NCI-H2107 (cell line): ENCODE results near the gene TFF1.
"Not testable (repeated sequence)": the region's sequence is repeated elsewhere in the genome, so short reads cannot be mapped to it uniquely, and the experiment has no call there.

Experiments used
- DNase-seq: peaks from one replicate; lab custom pipeline; 2025; lab: John Stamatoyannopoulos, UW

TFF1 gene

GRCh38 chr21:42366292-42367010 lies at the start of gene TFF1:
TFF1 (minus strand) TSS chr21:42366535; CDS start chr21:42366495, 40 bp downstream.
- no peak for DNase-seq

- DNase-seq = no peak
Measured at GRCh38 chr21:42414928-42415769, 48.8 kb upstream of the TFF1 start.

GRCh38 chr21:42414553-42414927 lies 48.2 kb upstream of the TFF1 start:
- no peak for DNase-seq

GRCh38 chr21:42414066-42414465 lies 47.7 kb upstream of the TFF1 start:
- no peak for DNase-seq

- no peak for DNase-seq
Measured at GRCh38 chr21:42413500-42413899, 47.2 kb upstream of the TFF1 start.

- DNase-seq = no peak
Measured at GRCh38 chr21:42413093-42413492, 46.8 kb upstream of the TFF1 start.

GRCh38 chr21:42412636-42412933 lies 46.2 kb upstream of the TFF1 start:
- no peak for DNase-seq

- DNase-seq = no peak
Measured at GRCh38 chr21:42411891-42412635, 45.7 kb upstream of the TFF1 start.

- no peak for DNase-seq
Measured at GRCh38 chr21:42411197-42411869, 45.0 kb upstream of the TFF1 start.

GRCh38 chr21:42409366-42409765 lies 43.0 kb upstream of the TFF1 start:
- no peak for DNase-seq

GRCh38 chr21:42408718-42409117 lies 42.4 kb upstream of the TFF1 start:
- DNase-seq = not testable (repeated sequence)

GRCh38 chr21:42407476-42407875 lies 41.1 kb upstream of the TFF1 start:
- DNase-seq = no peak

GRCh38 chr21:42406866-42407265 lies 40.5 kb upstream of the TFF1 start:
- no peak for DNase-seq

- DNase-seq = no peak
Measured at GRCh38 chr21:42406201-42406621, 39.9 kb upstream of the TFF1 start.

- no peak for DNase-seq
Measured at GRCh38 chr21:42405064-42406013, 39.0 kb upstream of the TFF1 start.

- no peak for DNase-seq
Measured at GRCh38 chr21:42404539-42404938, 38.2 kb upstream of the TFF1 start.

GRCh38 chr21:42403611-42404231 lies 37.4 kb upstream of the TFF1 start, which contains the start of gene UBASH3A:
UBASH3A (plus strand) TSS chr21:42403902; CDS start chr21:42403946, 44 bp downstream.
- no peak for DNase-seq

- DNase-seq = no peak
Measured at GRCh38 chr21:42401820-42402251, 35.5 kb upstream of the TFF1 start.

GRCh38 chr21:42401154-42401553 lies 34.8 kb upstream of the TFF1 start:
- DNase-seq = no peak

- DNase-seq = no peak
Measured at GRCh38 chr21:42400525-42400924, 34.2 kb upstream of the TFF1 start.
